Osteocyte (in vitro differentiated cells): ENCODE measurements around the gene TADA2B. TPM values are rescaled to one million over a fixed set of nuclear protein-coding genes. Genes with fewer than 3 reads are reported as not detected.

Experiments
- DNase-seq: peaks from one replicate; pipeline ENCODE4 v3.0.0; 2021; ENCODE audit warnings: mixed read lengths; ENCODE audit not compliant: unreplicated experiment; ENCODE audit errors: extremely low spot score
- H3K27ac Mint-ChIP-seq: one replicate; pipeline ENCODE4 v1.8.0; 2021; ENCODE audit warnings: mild to moderate bottlenecking, mixed read lengths; ENCODE audit not compliant: unreplicated experiment
- H3K27me3 Mint-ChIP-seq: one replicate; pipeline ENCODE4 v1.8.0; 2021; ENCODE audit warnings: mixed read lengths; ENCODE audit not compliant: unreplicated experiment
- H3K36me3 Mint-ChIP-seq: one replicate; pipeline ENCODE4 v1.8.0; 2021; ENCODE audit warnings: mixed read lengths; ENCODE audit not compliant: unreplicated experiment
- H3K4me1 Mint-ChIP-seq: one replicate; pipeline ENCODE4 v1.8.0; 2021; ENCODE audit warnings: mixed read lengths; ENCODE audit not compliant: unreplicated experiment
- H3K4me3 Mint-ChIP-seq: one replicate; pipeline ENCODE4 v1.8.0; 2021; ENCODE audit warnings: mild to moderate bottlenecking, moderate library complexity, mixed read lengths; ENCODE audit not compliant: unreplicated experiment
- H3K9me3 Mint-ChIP-seq: one replicate; pipeline ENCODE4 v1.8.0; 2021; ENCODE audit warnings: mixed read lengths; ENCODE audit not compliant: unreplicated experiment
- CTCF ChIP-seq: fragments of 200-600 bp; sonication (generic); IDR thresholded peaks from 2 replicates; pipeline ENCODE4 v1.5.0; 2021; ENCODE audit warnings: antibody characterized with exemption, mild to moderate bottlenecking, moderate library complexity
- total RNA-seq: library from RNA; stranded (reverse); gene quantifications from 2 replicates; pipeline ENCODE4 v1.2.1, GENCODE V29; 2021

Gene TADA2B
- total RNA-seq, 1 donor from 2014 or later: 21.4 TPM

GRCh38 chr4:7073059-7073458 is 29.9 kb downstream of the TADA2B start:
- Mint-ChIP-seq H3K4me1 (peaks cover 12% of the 10 kb centered on the region), H3K4me3 (no peak overlapping the region), H3K27ac (no peak overlapping the region), H3K27me3 (peaks cover 8% of the 10 kb centered on the region), H3K9me3 (no peaks in the 10 kb centered on the region), H3K36me3 (no peaks in the 10 kb centered on the region)
- no peak for TF ChIP-seq CTCF
- DNase-seq: no peak

- no peak overlapping the region for H3K4me3 Mint-ChIP-seq
- no peak for DNase-seq
- no peak overlapping the region for H3K27ac Mint-ChIP-seq
- H3K9me3 Mint-ChIP-seq: no peaks in the 10 kb centered on the region
- TF ChIP-seq CTCF: no peak
- H3K27me3 Mint-ChIP-seq: peaks cover 8% of the 10 kb centered on the region
- peaks cover 5% of the 10 kb centered on the region for H3K4me1 Mint-ChIP-seq
- no peaks in the 10 kb centered on the region for H3K36me3 Mint-ChIP-seq
Measured at GRCh38 chr4:7073526-7074390, 30.6 kb downstream of the TADA2B start.

GRCh38 chr4:7074426-7074825 is 31.3 kb downstream of the TADA2B start:
- no peak overlapping the region for H3K27ac Mint-ChIP-seq

GRCh38 chr4:7075962-7076695 is 33.0 kb downstream of the TADA2B start:
- TF ChIP-seq CTCF: no peak
- DNase-seq: no peak
- Mint-ChIP-seq H3K27ac (no peak overlapping the region), H3K4me3 (no peak overlapping the region), H3K9me3 (peaks cover 10% of the 10 kb centered on the region), H3K4me1 (peaks cover 6% of the 10 kb centered on the region), H3K27me3 (peaks cover 18% of the 10 kb centered on the region), H3K36me3 (no peaks in the 10 kb centered on the region)

More at GRCh38 chr4:7074426-7074825, 31.3 kb downstream of the TADA2B start:
- Mint-ChIP-seq H3K4me1 (peaks cover 6% of the 10 kb centered on the region), H3K27me3 (peaks cover 8% of the 10 kb centered on the region), H3K9me3 (no peaks in the 10 kb centered on the region), H3K4me3 (no peak overlapping the region), H3K36me3 (no peaks in the 10 kb centered on the region)
- TF ChIP-seq CTCF: no peak
- no peak for DNase-seq

GRCh38 chr4:7076696-7077082 is 33.5 kb downstream of the TADA2B start:
- Mint-ChIP-seq H3K27ac (no peak overlapping the region), H3K9me3 (peaks cover 10% of the 10 kb centered on the region), H3K4me3 (no peak overlapping the region), H3K36me3 (no peaks in the 10 kb centered on the region), H3K27me3 (peaks cover 24% of the 10 kb centered on the region), H3K4me1 (peaks cover 6% of the 10 kb centered on the region)
- TF ChIP-seq CTCF: no peak
- no peak for DNase-seq
